Neutrophil (primary cell): ENCODE measurements around the gene ZMYND8.
A peak's percentile ranks its signal among the peaks of the same experiment; 100 is the strongest.
"Not testable (repeated sequence)": the region's sequence is repeated elsewhere in the genome, so short reads cannot be mapped to it uniquely, and the experiment has no call there.

Experiments
- H3K27ac ChIP-seq: fragments of 200-600 bp; sonication (generic); 2 replicates; pipeline ENCODE4 v1.5.1; 2016; ENCODE audit warnings: mild to moderate bottlenecking, moderate library complexity
- H3K27me3 ChIP-seq: fragments of 200-600 bp; sonication (generic); 2 replicates; pipeline ENCODE4 v1.6.0; 2016; ENCODE audit warnings: mild to moderate bottlenecking
- H3K36me3 ChIP-seq: fragments of 200-600 bp; sonication (generic); 2 replicates; pipeline ENCODE4 v1.5.1; 2017
- H3K4me1 ChIP-seq, 2 experiments: fragments of 200-600 bp in 1 of 2; sonication (generic) in 1 of 2; 1 replicate in 1 of 2; 2 replicates in 1 of 2; pipeline versions ENCODE4 v1.5.1 to v1.6.1; 2013 to 2016; ENCODE audit warnings: low read depth in 1 of 2, low read length in 1 of 2, mild to moderate bottlenecking in 1 of 2, moderate library complexity in 1 of 2; ENCODE audit not compliant: control insufficient read depth in 1 of 2, insufficient read depth in 1 of 2
- H3K4me3 ChIP-seq, 2 experiments: fragments of 200-600 bp in 1 of 2; sonication (generic) in 1 of 2; 1 replicate in 1 of 2; 2 replicates in 1 of 2; pipeline ENCODE4 v1.5.1; 2013 to 2016; ENCODE audit warnings: low read depth in 1 of 2, low read length in 1 of 2, mild to moderate bottlenecking in 1 of 2, moderate library complexity in 1 of 2
- H3K9me3 ChIP-seq: fragments of 200-600 bp; sonication (generic); 2 replicates; pipeline ENCODE4 v1.5.1; 2016
- CTCF ChIP-seq: fragments of 200-600 bp; sonication (generic); IDR thresholded peaks from 2 replicates; pipeline ENCODE4 v1.5.1; 2016; ENCODE audit warnings: antibody characterized with exemption

ZMYND8 gene

GRCh38 chr20:47392721-47393073 is 36.2 kb upstream of the ZMYND8 start:
- Histone ChIP-seq H3K27ac (peak overlapping the region; percentile 67), H3K4me1 (peaks cover 10 to 11% of the 10 kb centered on the region in 2 experiments), H3K27me3 (no peaks in the 10 kb centered on the region), H3K36me3 (no peaks in the 10 kb centered on the region), H3K4me3 (no peak overlapping the region), H3K9me3 (no peaks in the 10 kb centered on the region)
- TF ChIP-seq CTCF: no peak

GRCh38 chr20:47392015-47392720 is 35.7 kb upstream of the ZMYND8 start:
- no peaks in the 10 kb centered on the region for H3K27me3 ChIP-seq
- H3K27ac ChIP-seq: peak overlapping the region; percentile 67
- H3K36me3 ChIP-seq: no peaks in the 10 kb centered on the region
- no peak overlapping the region for H3K4me3 ChIP-seq
- no peak for TF ChIP-seq CTCF
- no peaks in the 10 kb centered on the region for H3K9me3 ChIP-seq
- peaks cover 10 to 11% of the 10 kb centered on the region in 2 experiments for H3K4me1 ChIP-seq

GRCh38 chr20:47391276-47392010 is 34.9 kb upstream of the ZMYND8 start:
- TF ChIP-seq CTCF: no peak
- Histone ChIP-seq H3K27ac (peak overlapping the region; percentile 67), H3K9me3 (no peaks in the 10 kb centered on the region), H3K4me1 (peaks cover 10 to 11% of the 10 kb centered on the region in 2 experiments), H3K36me3 (no peaks in the 10 kb centered on the region), H3K4me3 (no peak overlapping the region), H3K27me3 (no peaks in the 10 kb centered on the region)

- Histone ChIP-seq H3K36me3 (no peaks in the 10 kb centered on the region), H3K4me3 (no peak overlapping the region), H3K27me3 (no peaks in the 10 kb centered on the region), H3K9me3 (no peaks in the 10 kb centered on the region), H3K4me1 (peaks cover 10 to 11% of the 10 kb centered on the region in 2 experiments), H3K27ac (no peak overlapping the region)
- TF ChIP-seq CTCF: no peak
Observed at GRCh38 chr20:47389867-47390347, 33.4 kb upstream of the ZMYND8 start.

- not testable (repeated sequence) for H3K36me3 ChIP-seq, H3K4me1 ChIP-seq, H3K4me3 ChIP-seq, H3K27me3 ChIP-seq, H3K9me3 ChIP-seq, H3K27ac ChIP-seq
Observed at GRCh38 chr20:47385968-47386367, 29.5 kb upstream of the ZMYND8 start.
